Left kidney (tissue), 2 donors: ENCODE measurements around the gene ZNF22. TPM values are rescaled to one million over a fixed set of nuclear protein-coding genes. Genes with fewer than 3 reads are reported as not detected.

Experiments used
- DNase-seq: peaks from one replicate; pipeline ENCODE4 v3.0.0-alpha.2; 2013
- polyA plus RNA-seq: library from polyadenylated mRNA; unstranded; fragments of 120-200 nt; gene quantifications from one replicate; pipeline ENCODE4 v1.2.1, GENCODE V29; 2013; ENCODE audit not compliant: insufficient read length

Gene ZNF22
- polyA plus RNA-seq, 1 donor, result 85.8 TPM

- DNase-seq, result no peak
Measured at GRCh38 chr10:44988957-44989585, 11.7 kb upstream of the ZNF22 start.

- DNase-seq, result no peak
Measured at GRCh38 chr10:44989597-44990301, 11.0 kb upstream of the ZNF22 start.

- no peak for DNase-seq
Measured at GRCh38 chr10:44990302-44990655, 10.4 kb upstream of the ZNF22 start.

GRCh38 chr10:44990965-44991364 lies 9.8 kb upstream of the ZNF22 start:
- no peak for DNase-seq

GRCh38 chr10:44991571-44991970 lies 9.2 kb upstream of the ZNF22 start:
- DNase-seq, result no peak

- no peak for DNase-seq
Measured at GRCh38 chr10:44992070-44992731, 8.5 kb upstream of the ZNF22 start.

GRCh38 chr10:44992732-44993225 lies 7.9 kb upstream of the ZNF22 start:
- no peak for DNase-seq

GRCh38 chr10:44993226-44993921 lies 7.3 kb upstream of the ZNF22 start:
- DNase-seq, result no peak

GRCh38 chr10:44993922-44994751 lies 6.6 kb upstream of the ZNF22 start:
- no peak for DNase-seq

GRCh38 chr10:44994752-44995530 lies 5.8 kb upstream of the ZNF22 start:
- DNase-seq, result no peak

GRCh38 chr10:44995581-44995913 lies 5.2 kb upstream of the ZNF22 start:
- no peak for DNase-seq

- DNase-seq, result no peak
Measured at GRCh38 chr10:44995914-44996669, 4.6 kb upstream of the ZNF22 start.

- DNase-seq, result no peak
Measured at GRCh38 chr10:44997105-44997748, 3.5 kb upstream of the ZNF22 start.

- DNase-seq, result no peak
Measured at GRCh38 chr10:44998146-44998631, 2.5 kb upstream of the ZNF22 start.

GRCh38 chr10:45000138-45000751 lies 478 bp upstream of the ZNF22 start:
- peak; percentile 31 for DNase-seq

- DNase-seq, result peak; percentile 63
Measured at GRCh38 chr10:45001381-45002148, 842 bp downstream of the ZNF22 start.

GRCh38 chr10:45003432-45004000 lies 2.8 kb downstream of the ZNF22 start:
- DNase-seq, result no peak

GRCh38 chr10:45004661-45005060 lies 3.9 kb downstream of the ZNF22 start:
- DNase-seq, result no peak
